ENCODE measurements around the gene TESK1. TPM values are rescaled to one million over a fixed set of nuclear protein-coding genes. Genes with fewer than 3 reads are reported as not detected.

TESK1 gene
- total RNA-seq, 4 donors from 2014 or later = 11.9 to 69.2 (median 45.8) TPM

GRCh38 chr9:35615981-35616680 is 11.1 kb downstream of the TESK1 start:
- no peak overlapping the region for H3K4me3 ChIP-seq
- in situ Hi-C loops (cut with MboI; ENCODE audit: low pct_ligation_motif_present in 1 of 4, low pct_unique_long_range_greater_than_20kb in 1 of 4, low sequenced_read_pairs in 3 of 4) = no loop called here
- H3K36me3 ChIP-seq = no peaks in the 10 kb centered on the region
- intact Hi-C loops (cut with DNase I; ENCODE audit: low total_unique reads) = no loop called here
- H3K4me1 ChIP-seq = peaks cover 3 to 9% (median 8%) of the 10 kb centered on the region in 4 donors
- DNase-seq = no peak
- no peaks in the 10 kb centered on the region for H3K9me3 ChIP-seq
- no peaks in the 10 kb centered on the region for H3K27me3 ChIP-seq
- WGBS, 2 donors (ENCODE audit: low coverage in 1 of 2) = 87 to 100% methylated on average over 1 to 17 of the region's 17 CpGs
- no peak overlapping the region for H3K27ac ChIP-seq
- TF ChIP-seq EP300 (IDR thresholded peaks at IDR 0.05; ENCODE audit: low read depth) (no peak), CTCF (IDR thresholded peaks at IDR 0.05) (no peak), POLR2AphosphoS5 (IDR thresholded peaks at IDR 0.05) (no peak), POLR2A (IDR thresholded peaks at IDR 0.05) (no peak)

- peak overlapping the region in 1 of 4 donors; percentile 5 for H3K27ac ChIP-seq
- TF ChIP-seq POLR2AphosphoS5 (IDR thresholded peaks at IDR 0.05) = no peak
- TF ChIP-seq CTCF (IDR thresholded peaks at IDR 0.05) = peak in 1 of 5 experiments; percentile 17
- no peak for TF ChIP-seq POLR2A (IDR thresholded peaks at IDR 0.05)
- H3K9me3 ChIP-seq = no peaks in the 10 kb centered on the region
- H3K4me3 ChIP-seq = peak overlapping the region; percentile 10 to 38 (median 26)
- H3K36me3 ChIP-seq = no peaks in the 10 kb centered on the region
- H3K27me3 ChIP-seq = no peaks in the 10 kb centered on the region
- 5 to 11% methylated on average over 20 to 45 of the region's 51 CpGs for WGBS, 2 donors (ENCODE audit: low coverage in 1 of 2)
- intact Hi-C loops (cut with DNase I; ENCODE audit: low total_unique reads) (no loop called here), in situ Hi-C loops (cut with MboI; ENCODE audit: low pct_ligation_motif_present in 1 of 4, low pct_unique_long_range_greater_than_20kb in 1 of 4, low sequenced_read_pairs in 3 of 4) (no loop called here)
- peak; percentile 82 for DNase-seq
- H3K4me1 ChIP-seq = peaks cover 3 to 9% (median 8%) of the 10 kb centered on the region in 4 donors
Observed at GRCh38 chr9:35616681-35617459, 11.8 kb downstream of the TESK1 start.

- Histone ChIP-seq H3K27me3 (no peaks in the 10 kb centered on the region), H3K4me3 (peak overlapping the region in 3 of 4 donors; percentile 10 to 38 (median 37)), H3K9me3 (no peaks in the 10 kb centered on the region), H3K27ac (peak overlapping the region in 1 of 4 donors; percentile 5), H3K36me3 (no peaks in the 10 kb centered on the region), H3K4me1 (peaks cover 3 to 9% (median 8%) of the 10 kb centered on the region in 4 donors)
- intact Hi-C loops (cut with DNase I; ENCODE audit: low total_unique reads) (no loop called here), in situ Hi-C loops (cut with MboI; ENCODE audit: low pct_ligation_motif_present in 1 of 4, low pct_unique_long_range_greater_than_20kb in 1 of 4, low sequenced_read_pairs in 3 of 4) (no loop called here)
- TF ChIP-seq EP300 (IDR thresholded peaks at IDR 0.05; ENCODE audit: low read depth) = no peak
- no peak for TF ChIP-seq POLR2AphosphoS5 (IDR thresholded peaks at IDR 0.05)
- TF ChIP-seq CTCF (IDR thresholded peaks at IDR 0.05) = no peak
- TF ChIP-seq POLR2A (IDR thresholded peaks at IDR 0.05) = no peak
- DNase-seq = no peak
- WGBS, 2 donors (ENCODE audit: low coverage in 1 of 2) = 67 to 75% methylated on average over 7 to 8 of the region's 8 CpGs
Observed at GRCh38 chr9:35617548-35617947, 12.5 kb downstream of the TESK1 start.

- no peaks in the 10 kb centered on the region for H3K36me3 ChIP-seq
- H3K9me3 ChIP-seq = no peaks in the 10 kb centered on the region
- intact Hi-C loops (cut with DNase I; ENCODE audit: low total_unique reads) (no loop called here), in situ Hi-C loops (cut with MboI; ENCODE audit: low pct_ligation_motif_present in 1 of 4, low pct_unique_long_range_greater_than_20kb in 1 of 4, low sequenced_read_pairs in 3 of 4) (no loop called here)
- no peaks in the 10 kb centered on the region for H3K27me3 ChIP-seq
- peak; percentile 32 for DNase-seq
- peaks cover 3 to 9% (median 8%) of the 10 kb centered on the region in 4 donors for H3K4me1 ChIP-seq
- 71 to 80% methylated on average over 1 to 7 of the region's 7 CpGs for WGBS, 2 donors (ENCODE audit: low coverage in 1 of 2)
- peak within 1 kb of the TSS in 3 of 4 donors; percentile 26 to 62 (median 59) for H3K27ac ChIP-seq
- H3K4me3 ChIP-seq = peak within 1 kb of the TSS in 3 of 4 donors; percentile 10 to 38 (median 37)
- no peak for TF ChIP-seq POLR2A (IDR thresholded peaks at IDR 0.05)
- no peak for TF ChIP-seq CTCF (IDR thresholded peaks at IDR 0.05)
- peak in 1 of 3 donors; percentile 43 for TF ChIP-seq POLR2AphosphoS5 (IDR thresholded peaks at IDR 0.05)
Observed at GRCh38 chr9:35618325-35618727, 13.3 kb downstream of the TESK1 start, which contains the start of gene CD72. Gene CD72 (minus strand): TSS chr9:35618413. CDS start chr9:35618303, 110 bp downstream.
